Activated CD8-positive, alpha-beta memory T cell treated with anti-CD3 and anti-CD28 coated beads for 4 hours (primary cell): ENCODE results near the gene EMP3.
"Not testable (repeated sequence)": the region's sequence is repeated elsewhere in the genome, so short reads cannot be mapped to it uniquely, and the experiment has no call there.

Source experiments
- DNase-seq, 2 donors: peaks; one replicate each; pipeline ENCODE4 v3.0.0-alpha.2; 2020; ENCODE audit warnings: low read depth in 2 of 2

Gene EMP3

GRCh38 chr19:48325265-48325910 lies at the start of gene EMP3:
TSS of gene EMP3 (plus strand) at chr19:48325552. CDS start at chr19:48326845, 1,293 bp downstream.
- peak; percentile 65 to 76 for DNase-seq

DNA sequence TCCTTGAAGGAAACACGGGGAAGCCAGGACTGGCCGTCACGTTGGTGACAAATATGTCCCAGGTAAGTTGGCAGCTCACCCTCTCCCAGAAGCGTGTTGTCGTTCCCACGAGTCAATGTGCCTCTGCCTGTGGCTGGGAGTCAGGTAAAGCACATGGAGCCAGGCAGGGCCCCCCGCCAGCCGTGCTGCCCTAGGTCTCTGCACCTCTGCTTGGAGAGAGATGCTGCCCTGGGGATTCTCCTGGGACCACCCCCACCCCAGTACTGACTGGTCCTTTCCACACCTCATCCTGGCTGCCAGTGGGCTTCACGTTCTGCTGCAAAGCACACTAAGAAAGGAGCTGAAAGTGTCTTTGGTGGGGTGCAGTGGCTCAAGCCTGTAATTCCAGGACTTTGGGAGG lies 45.6 kb upstream of the EMP3 start:
- no peak for DNase-seq

DNA sequence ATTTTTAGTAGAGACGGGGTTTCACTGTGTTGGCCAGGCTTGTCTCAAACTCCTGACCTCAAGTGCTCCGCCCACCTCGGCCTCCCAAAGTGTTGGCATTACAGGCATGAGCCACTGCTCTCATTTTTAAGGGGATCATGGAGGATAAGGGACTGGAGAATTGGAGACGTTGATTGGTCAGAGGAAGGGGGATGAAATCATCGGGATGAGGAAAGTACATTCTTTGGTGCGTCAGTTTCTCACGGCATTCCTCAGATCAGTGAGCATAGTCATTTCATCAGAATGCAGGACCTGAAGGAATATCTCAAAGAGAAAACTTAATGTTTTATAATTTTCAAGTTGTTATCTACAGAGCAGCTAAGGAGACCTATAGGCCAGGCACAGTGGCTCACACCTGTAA lies 41.4 kb upstream of the EMP3 start:
- no peak for DNase-seq

DNA sequence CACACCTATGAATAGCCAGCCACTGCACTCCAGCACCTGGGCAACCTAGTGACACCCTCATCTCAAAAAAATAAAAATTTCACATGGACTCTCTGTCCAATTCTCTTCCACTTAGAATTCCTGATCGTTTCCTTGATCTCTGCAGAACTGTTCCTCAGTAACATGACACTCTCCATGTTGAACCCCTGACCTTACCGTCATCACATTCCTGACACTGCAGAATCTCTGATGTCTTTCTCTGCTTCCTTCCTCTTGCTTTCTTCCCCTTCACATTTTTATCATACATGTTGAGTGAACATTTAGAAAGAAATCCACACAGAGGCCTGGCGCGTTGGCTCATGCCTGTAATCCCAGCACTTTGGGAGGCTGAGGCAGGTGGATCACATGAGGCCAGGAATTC lies 40.5 kb upstream of the EMP3 start:
- DNase-seq: no peak

DNA sequence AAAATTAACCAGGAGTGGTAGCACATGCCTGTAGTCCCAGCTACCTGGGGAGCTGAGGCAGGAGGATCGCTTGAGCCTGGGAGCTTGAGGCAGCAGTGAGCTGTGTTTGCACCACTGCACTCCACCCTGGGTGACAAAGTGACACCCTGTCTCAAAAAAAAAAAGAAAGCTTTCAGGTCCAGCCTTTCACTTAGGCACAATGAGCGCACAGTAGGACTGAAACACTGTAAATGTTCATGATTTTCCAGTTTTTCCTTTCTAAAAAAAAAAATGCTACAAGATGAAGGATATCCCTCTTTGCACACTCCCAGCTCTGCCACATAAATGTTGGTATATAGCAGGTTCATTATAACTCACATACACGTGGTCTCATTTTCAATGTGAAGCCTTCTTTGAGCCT lies 37.6 kb upstream of the EMP3 start:
- no peak for DNase-seq

DNA sequence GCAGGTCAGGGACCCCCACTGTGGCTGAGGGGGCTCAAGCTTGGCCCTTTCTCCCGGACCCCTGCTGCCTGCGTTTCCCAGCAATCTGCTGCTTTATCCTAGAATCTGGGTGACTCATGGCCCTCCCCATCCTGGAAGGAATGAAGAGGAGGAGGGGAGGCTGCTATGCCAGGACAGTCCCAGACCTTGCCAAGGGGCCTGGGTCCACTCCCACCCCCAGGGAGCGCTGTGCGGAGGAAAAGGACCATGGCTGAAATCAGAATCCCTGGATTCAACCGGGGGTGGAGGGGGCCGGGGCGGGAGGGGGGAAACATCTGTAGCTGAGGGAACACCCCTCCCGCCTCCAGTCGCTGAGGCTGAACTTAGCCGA lies 35.0 kb upstream of the EMP3 start:
- DNase-seq: no peak

DNA sequence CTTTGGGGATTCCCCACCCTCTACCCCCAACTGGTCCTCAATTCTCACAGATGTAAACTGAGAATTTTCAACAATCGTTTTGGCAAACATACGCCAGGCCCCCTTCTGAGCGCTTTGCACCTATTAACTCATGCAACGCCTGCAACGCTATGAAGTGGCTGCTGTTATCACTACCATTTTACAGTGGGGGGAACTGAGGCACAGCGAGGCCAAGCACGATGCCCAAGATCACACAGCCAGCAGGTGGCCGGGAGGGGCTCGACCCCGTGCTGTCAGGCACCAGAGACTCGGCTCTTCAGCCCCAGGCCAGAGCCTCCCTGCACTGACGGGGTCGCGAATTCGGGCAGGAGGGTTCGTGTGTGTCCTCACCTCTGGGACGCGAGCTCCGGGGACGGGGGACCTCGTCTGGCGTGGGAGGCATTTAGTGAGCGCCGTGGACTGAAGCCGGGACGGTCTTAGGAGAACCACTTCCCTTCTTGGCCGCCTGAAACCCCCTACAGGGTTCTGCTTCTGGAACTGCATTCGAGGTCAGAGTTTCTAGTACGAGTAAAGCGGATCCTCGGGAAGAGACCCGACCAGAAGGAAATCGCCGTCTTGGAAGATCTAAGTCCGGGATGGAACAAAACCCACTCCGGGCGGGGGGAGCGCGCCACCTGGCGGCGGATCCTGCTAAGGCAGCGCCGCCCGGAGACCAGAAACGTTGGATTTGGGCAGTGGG lies 34.4 kb upstream of the EMP3 start:
- peak; percentile 16 to 25 for DNase-seq

DNA sequence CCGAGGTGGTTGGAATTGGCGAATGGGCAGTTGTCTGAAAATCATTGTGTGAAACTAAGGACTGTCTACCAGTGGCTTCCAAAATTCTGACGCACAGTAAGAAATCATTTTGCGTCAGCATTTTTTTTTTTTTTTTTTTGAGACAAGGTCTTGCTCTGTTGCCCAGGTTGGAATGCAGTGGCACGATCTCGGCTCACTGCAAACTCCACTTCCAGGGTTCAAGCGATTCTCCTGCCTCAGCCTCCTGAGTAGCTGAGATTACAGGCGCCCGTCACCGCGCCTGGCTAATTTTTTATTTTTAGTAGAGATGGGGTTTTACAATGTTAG lies 33.9 kb upstream of the EMP3 start:
- DNase-seq: not testable (repeated sequence)

- DNase-seq: no peak
These were observed 32.6 kb upstream of the EMP3 start for GRCh38 chr19:48292798-48293197.

DNA sequence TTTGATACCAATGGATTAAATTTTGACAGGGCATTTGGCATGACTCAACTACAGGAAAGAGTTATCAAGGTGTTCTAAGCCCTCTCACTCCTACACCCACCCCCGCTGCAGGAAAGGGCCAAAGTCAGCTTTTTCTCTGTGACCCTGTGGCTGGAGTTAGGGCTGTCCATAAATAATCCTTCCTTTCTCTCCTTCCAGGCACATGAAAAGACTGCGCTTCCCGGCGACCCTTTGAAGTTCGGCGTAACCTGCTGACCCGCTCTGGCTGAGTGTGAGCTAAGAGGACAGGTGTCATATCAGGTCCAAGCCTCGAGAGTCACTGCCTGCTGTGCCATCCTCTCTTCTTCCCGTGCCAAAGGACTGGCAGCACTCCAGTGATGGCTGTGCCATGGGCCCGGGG lies 29.9 kb upstream of the EMP3 start:
- DNase-seq: no peak

- DNase-seq: no peak
These were observed 28.2 kb upstream of the EMP3 start for GRCh38 chr19:48296963-48297734.

- DNase-seq: no peak
These were observed 27.4 kb upstream of the EMP3 start for GRCh38 chr19:48297975-48298374.

- no peak for DNase-seq
These were observed 23.3 kb upstream of the EMP3 start for GRCh38 chr19:48301886-48302599.

- DNase-seq: no peak
These were observed 22.8 kb upstream of the EMP3 start for GRCh38 chr19:48302600-48302959.

GRCh38 chr19:48303367-48303766 lies 22.0 kb upstream of the EMP3 start:
- DNase-seq: no peak

DNA sequence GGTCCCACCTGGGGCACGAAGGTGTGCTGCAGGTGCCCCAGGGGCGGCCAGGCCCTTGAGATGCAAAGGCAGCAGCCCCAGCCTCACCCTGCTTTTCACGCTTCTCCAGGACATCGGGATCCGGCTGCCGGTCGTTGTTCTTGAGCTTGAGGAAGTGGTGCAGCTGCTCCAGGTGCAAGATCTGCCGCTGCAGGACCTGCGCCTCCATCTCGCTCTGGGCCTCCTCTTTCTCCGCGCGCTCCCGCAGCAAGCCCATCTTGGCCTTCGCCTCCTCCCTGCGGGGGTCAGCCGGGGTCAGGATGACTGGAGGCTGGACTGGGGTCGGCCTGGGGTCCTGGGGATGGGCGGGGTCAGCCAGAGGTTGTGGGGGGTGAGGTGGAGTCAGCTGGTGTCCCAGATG lies 21.5 kb upstream of the EMP3 start:
- no peak for DNase-seq

- no peak for DNase-seq
These were observed 16.4 kb upstream of the EMP3 start for GRCh38 chr19:48308631-48309586.

DNA sequence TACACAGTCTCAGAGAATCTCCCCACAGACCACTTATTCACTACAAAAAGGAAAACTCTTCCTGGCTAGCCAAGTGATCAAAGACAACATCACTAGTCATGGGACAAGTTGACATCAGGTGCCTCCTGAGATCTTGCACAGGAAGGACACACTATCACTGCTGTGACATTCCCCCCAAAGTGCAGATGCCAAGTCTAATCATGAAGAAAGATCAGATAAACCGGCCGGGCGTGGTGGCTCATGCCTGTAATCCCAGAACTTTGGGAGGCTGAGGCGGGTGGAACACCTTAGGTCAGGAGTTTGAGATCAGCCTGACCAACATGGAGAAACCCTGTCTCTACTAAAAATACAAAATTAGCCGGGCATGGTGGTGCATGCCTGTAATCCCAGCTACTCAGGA lies 15.6 kb upstream of the EMP3 start:
- DNase-seq: not testable (repeated sequence)

- DNase-seq: no peak
These were observed 15.1 kb upstream of the EMP3 start for GRCh38 chr19:48310227-48310626.

- no peak for DNase-seq
These were observed 14.0 kb upstream of the EMP3 start for GRCh38 chr19:48311384-48311783.

GRCh38 chr19:48315712-48316111 lies 9.6 kb upstream of the EMP3 start:
- no peak for DNase-seq

GRCh38 chr19:48317708-48317960 lies 7.7 kb upstream of the EMP3 start:
- DNase-seq: not testable (repeated sequence)
